ENCODE results near the gene FGR.
A peak's percentile ranks its signal among the peaks of the same experiment; 100 is the strongest.

Gene FGR

GRCh38 chr1:27661412-27662075 is 26.6 kb upstream of the FGR start:
- DNase-seq (ENCODE audit: low spot score) = no peak
- Histone ChIP-seq H3K4me3 (ENCODE audit: severe bottlenecking) (no peak overlapping the region), H3K36me3 (ENCODE audit: low read depth) (no peaks in the 10 kb centered on the region), H3K9me3 (ENCODE audit: severe bottlenecking) (no peaks in the 10 kb centered on the region), H3K27me3 (ENCODE audit: insufficient read depth, poor library complexity, severe bottlenecking) (no peaks in the 10 kb centered on the region), H3K27ac (ENCODE audit: poor library complexity, severe bottlenecking) (no peak overlapping the region), H3K4me1 (ENCODE audit: insufficient read depth, poor library complexity, severe bottlenecking) (peaks cover 14% of the 10 kb centered on the region)
- TF ChIP-seq CTCF (IDR thresholded peaks at IDR 0.05; ENCODE audit: poor library complexity, severe bottlenecking) = no peak
- no peak for ATAC-seq (ENCODE audit: low read depth)

DNA sequence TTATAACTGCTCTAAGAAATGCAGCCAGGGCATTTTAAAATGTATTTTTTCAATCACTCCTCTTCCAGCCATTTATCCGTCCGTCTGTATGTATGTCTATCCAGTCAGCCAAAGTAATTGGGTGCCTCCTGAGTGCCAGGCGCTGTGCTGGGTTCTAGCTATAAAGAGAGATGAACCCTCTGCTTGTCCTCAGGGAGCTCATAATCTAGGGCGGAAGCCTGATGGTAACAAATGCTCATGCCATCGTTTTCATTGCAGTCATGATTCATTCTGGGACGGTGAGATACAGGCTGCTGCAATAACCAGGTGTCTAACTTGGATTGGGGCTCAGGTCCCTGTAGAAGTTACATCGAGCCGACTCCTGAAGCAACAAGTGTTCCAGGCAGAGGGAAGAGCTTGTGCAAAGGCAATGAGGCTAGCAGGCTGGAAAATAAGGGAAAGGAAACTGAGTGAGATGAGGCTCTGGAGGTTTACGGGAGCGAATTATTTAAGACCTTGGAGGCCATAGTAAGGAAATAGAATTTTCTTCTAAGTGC is 25.4 kb upstream of the FGR start:
- DNase-seq (ENCODE audit: low spot score) (no peak), ATAC-seq (ENCODE audit: low read depth) (no peak)
- Histone ChIP-seq H3K36me3 (ENCODE audit: low read depth) (no peaks in the 10 kb centered on the region), H3K27ac (ENCODE audit: poor library complexity, severe bottlenecking) (peak overlapping the region; percentile 84), H3K27me3 (ENCODE audit: insufficient read depth, poor library complexity, severe bottlenecking) (no peaks in the 10 kb centered on the region), H3K4me1 (ENCODE audit: insufficient read depth, poor library complexity, severe bottlenecking) (peaks cover 14% of the 10 kb centered on the region), H3K4me3 (ENCODE audit: severe bottlenecking) (peak overlapping the region; percentile 34), H3K9me3 (ENCODE audit: severe bottlenecking) (no peaks in the 10 kb centered on the region)
- no peak for TF ChIP-seq CTCF (IDR thresholded peaks at IDR 0.05; ENCODE audit: poor library complexity, severe bottlenecking)

DNA sequence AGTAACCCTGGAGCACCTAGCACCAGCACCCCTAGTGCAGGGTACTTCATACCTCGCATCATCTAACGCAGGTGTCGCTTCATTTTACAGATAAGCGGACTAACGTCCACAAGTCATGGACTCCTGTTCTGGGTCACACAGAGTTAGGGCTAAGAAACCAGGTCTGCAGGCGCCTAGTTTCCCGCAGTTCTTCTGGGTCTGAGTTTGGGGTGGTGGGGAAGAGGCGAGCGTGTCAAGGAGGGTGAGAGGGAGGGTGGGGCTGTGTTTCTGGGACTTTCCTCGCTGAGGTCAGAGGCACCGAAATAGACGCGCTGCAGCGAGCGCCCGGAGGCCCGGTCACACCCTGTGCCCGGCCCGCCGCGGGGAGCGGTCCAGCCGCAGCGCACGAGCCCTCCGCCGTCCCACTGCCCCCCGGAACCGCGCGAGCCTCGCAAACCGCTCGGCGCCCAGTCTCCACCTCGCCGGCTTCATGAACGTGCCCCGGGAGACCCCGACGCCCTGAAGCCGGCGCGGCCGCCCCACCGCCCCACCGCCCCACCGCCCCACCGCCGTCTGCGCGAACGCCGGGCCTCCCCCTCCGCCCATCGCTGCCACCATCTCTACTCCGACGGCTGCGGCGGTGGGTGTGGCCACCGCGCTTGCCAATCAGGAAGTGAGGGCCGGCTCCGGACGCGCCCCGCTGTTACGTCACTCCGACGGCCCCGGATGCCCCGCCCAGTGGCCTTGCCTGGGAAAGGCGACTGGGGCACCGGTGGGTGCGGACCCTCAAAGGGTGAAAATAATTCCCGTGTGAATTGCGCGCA is 24.7 kb upstream of the FGR start:
- Histone ChIP-seq H3K36me3 (ENCODE audit: low read depth) (no peaks in the 10 kb centered on the region), H3K27me3 (ENCODE audit: insufficient read depth, poor library complexity, severe bottlenecking) (no peaks in the 10 kb centered on the region), H3K9me3 (ENCODE audit: severe bottlenecking) (no peaks in the 10 kb centered on the region), H3K4me1 (ENCODE audit: insufficient read depth, poor library complexity, severe bottlenecking) (peaks cover 14% of the 10 kb centered on the region), H3K27ac (ENCODE audit: poor library complexity, severe bottlenecking) (peak overlapping the region; percentile 84), H3K4me3 (ENCODE audit: severe bottlenecking) (peak overlapping the region; percentile 34)
- TF ChIP-seq CTCF (IDR thresholded peaks at IDR 0.05; ENCODE audit: poor library complexity, severe bottlenecking) = no peak
- DNase-seq (ENCODE audit: low spot score) (peak; percentile 85), ATAC-seq (ENCODE audit: low read depth) (peak; percentile 66)

DNA sequence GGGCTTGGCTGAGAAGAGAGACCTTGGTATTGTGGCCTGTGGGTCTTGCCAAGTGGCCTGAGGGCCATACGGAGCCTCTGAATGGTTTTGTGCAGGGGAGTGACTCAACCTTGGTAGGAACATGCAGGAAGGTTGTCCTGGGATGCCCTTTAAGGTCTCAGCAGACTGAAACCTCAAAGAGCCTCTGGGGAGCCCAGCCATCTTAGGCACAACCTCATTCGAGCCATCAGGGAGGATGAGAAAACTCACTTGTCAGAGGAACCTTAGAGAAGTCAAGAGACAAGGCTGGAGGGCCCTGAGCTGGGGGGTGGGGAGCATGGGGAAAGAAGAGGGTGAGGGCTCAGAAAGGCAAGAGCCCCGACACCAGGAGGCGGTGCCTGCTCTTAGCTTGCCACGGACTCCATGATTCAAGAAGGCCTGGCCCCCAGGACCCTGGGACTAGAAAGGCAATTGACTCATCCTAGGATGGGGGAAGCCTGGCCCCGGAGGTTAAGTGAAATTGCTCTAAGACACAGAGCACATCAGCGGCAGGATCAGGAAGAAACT is 24.0 kb upstream of the FGR start:
- Histone ChIP-seq H3K36me3 (ENCODE audit: low read depth) (no peaks in the 10 kb centered on the region), H3K9me3 (ENCODE audit: severe bottlenecking) (no peaks in the 10 kb centered on the region), H3K27me3 (ENCODE audit: insufficient read depth, poor library complexity, severe bottlenecking) (no peaks in the 10 kb centered on the region), H3K27ac (ENCODE audit: poor library complexity, severe bottlenecking) (peak overlapping the region; percentile 84), H3K4me1 (ENCODE audit: insufficient read depth, poor library complexity, severe bottlenecking) (peaks cover 14% of the 10 kb centered on the region), H3K4me3 (ENCODE audit: severe bottlenecking) (peak overlapping the region; percentile 34)
- TF ChIP-seq CTCF (IDR thresholded peaks at IDR 0.05; ENCODE audit: poor library complexity, severe bottlenecking) = no peak
- ATAC-seq (ENCODE audit: low read depth) (peak; percentile 61), DNase-seq (ENCODE audit: low spot score) (peak; percentile 69)

Data from RWPE2 (cell line).